GM12878 (cell line): ENCODE results near the gene PKNOX1. TPM values are rescaled to one million over a fixed set of nuclear protein-coding genes. Genes with fewer than 3 reads are reported as not detected.

Experiments
- ATAC-seq: fragments of 200-7000 bp; cut with Tn5 transposase; 3 replicates; pipeline ENCODE4 v1.9.1; 2020; ENCODE audit warnings: mild to moderate bottlenecking, moderate library complexity
- BruUV-seq: library from RNA; stranded (reverse); fragments of 400-500 nt; replicated peaks from 2 replicates; lab custom pipeline; 2021; lab: Mats Ljungman, UMichigan
- CTCF ChIA-PET: fragments of 300-600 bp; sonication (Branson Sonifier 250); formaldehyde crosslinking; extraction: SDS; loops from one replicate; lab custom pipeline; 2021; ENCODE audit warnings: inconsistent platforms; lab: Yijun Ruan, JAX
- POLR2A ChIA-PET: fragments of 350-600 bp; formaldehyde crosslinking; extraction: SDS; loops from one replicate; lab custom pipeline; 2021; ENCODE audit warnings: inconsistent platforms; lab: Charles Lee
- RAD21 ChIA-PET: fragments of 300-600 bp; sonication (Branson Sonifier 250); formaldehyde crosslinking; loops from one replicate; lab custom pipeline; 2023; ENCODE audit warnings: antibody characterized with exemption; ENCODE audit not compliant: unreplicated experiment; lab: Charles Lee
- SMC1A ChIA-PET: fragments of 300-600 bp; sonication (Branson Sonifier 250); formaldehyde crosslinking; loops from one replicate; lab custom pipeline; 2023; ENCODE audit not compliant: unreplicated experiment, uncharacterized antibody; lab: Charles Lee
- DNase-seq: peaks from one replicate; pipeline ENCODE4 v3.0.0-alpha.2; 2011; ENCODE audit warnings: low read depth, low spot score
- FAIRE-seq: peaks from 3 replicates; lab custom pipeline; 2011; peaks lifted over from hg19 to GRCh38; lab: Jason Lieb, UNC
- H2AFZ ChIP-seq: 2 replicates; pipeline ENCODE4 v1.6.0; 2011; ENCODE audit warnings: low read depth, low read length, control low read depth; ENCODE audit not compliant: control insufficient read depth
- H3K27ac ChIP-seq: 2 replicates; pipeline ENCODE4 v1.5.1; 2011; ENCODE audit warnings: control low read depth; ENCODE audit not compliant: control insufficient read depth, insufficient read depth
- H3K27me3 ChIP-seq, 2 experiments: replicated peaks in 1 of 2; 2 replicates each; pipeline versions ENCODE4 v1.6.0 to v1.6.1; 2011; ENCODE audit warnings: low read length in 1 of 2; ENCODE audit not compliant: control insufficient read depth in 2 of 2, insufficient read depth in 2 of 2
- H3K36me3 ChIP-seq, 2 experiments: 2 replicates each; pipeline ENCODE4 v1.5.1; 2011; ENCODE audit warnings: low read length in 1 of 2; ENCODE audit not compliant: control insufficient read depth in 2 of 2, insufficient read depth in 2 of 2
- H3K4me1 ChIP-seq: 2 replicates; pipeline ENCODE4 v1.6.1; 2011; ENCODE audit warnings: mild to moderate bottlenecking, low read length, moderate library complexity, mixed read lengths; ENCODE audit not compliant: control insufficient read depth, insufficient read depth
- H3K4me2 ChIP-seq: 2 replicates; pipeline ENCODE4 v1.6.0; 2011; ENCODE audit warnings: control low read depth; ENCODE audit not compliant: control insufficient read depth, insufficient read depth
- H3K4me3 ChIP-seq: fragments of 200-600 bp; sonication (generic); 2 replicates; pipeline ENCODE4 v1.5.1; 2016
- H3K79me2 ChIP-seq: 2 replicates; pipeline ENCODE4 v1.6.0; 2011; ENCODE audit warnings: low read length; ENCODE audit not compliant: control insufficient read depth, insufficient read depth
- H3K9ac ChIP-seq: 2 replicates; pipeline ENCODE4 v1.8.0; 2011; ENCODE audit warnings: low read length, control low read depth, mixed read lengths; ENCODE audit not compliant: control insufficient read depth, insufficient read depth
- H3K9me3 ChIP-seq: replicated peaks from 3 replicates; pipeline ENCODE4 v1.5.1; 2011; ENCODE audit warnings: mild to moderate bottlenecking, low read length; ENCODE audit not compliant: control insufficient read depth, insufficient read depth
- H4K20me1 ChIP-seq: 2 replicates; pipeline ENCODE4 v1.6.0; 2011; ENCODE audit not compliant: control insufficient read depth, insufficient read depth
- BHLHE40 ChIP-seq, 2 experiments: fragments of 450-650 bp in 1 of 2; IDR thresholded peaks; 2 replicates each; pipeline ENCODE4 v1.6.1; 2011 to 2017; ENCODE audit warnings: low read depth in 2 of 2, borderline replicate concordance in 1 of 2, improper control_type of control experiment in 1 of 2, low read length in 1 of 2, mild to moderate bottlenecking in 1 of 2
- CEBPB ChIP-seq, 2 experiments: fragments of 150-350 bp in 1 of 2; IDR thresholded peaks; 2 replicates each; pipeline ENCODE4 v1.6.1; 2012 to 2014; ENCODE audit warnings: low read depth in 2 of 2, low read length in 2 of 2, borderline replicate concordance in 1 of 2, inconsistent platforms in 1 of 2
- EP300 ChIP-seq, 2 experiments: fragments of 150-350 bp in 1 of 2; IDR thresholded peaks; 2 replicates each; pipeline ENCODE4 v1.6.1; 2011 to 2012; ENCODE audit warnings: low read depth in 2 of 2, low read length in 2 of 2, borderline replicate concordance in 1 of 2, improper control_type of control experiment in 1 of 2, inconsistent platforms in 1 of 2; ENCODE audit not compliant: control insufficient read depth in 1 of 2
- HDAC6 ChIP-seq: fragments of 200-600 bp; sonication (generic); IDR thresholded peaks from one replicate; pipeline ENCODE4 v1.8.0; 2017; ENCODE audit warnings: antibody characterized with exemption; ENCODE audit not compliant: unreplicated experiment
- IKZF2 ChIP-seq, 2 experiments: fragments of 450-650 bp; IDR thresholded peaks; 2 replicates each; pipeline ENCODE4 v1.6.1; 2017; ENCODE audit warnings: mild to moderate bottlenecking in 2 of 2, moderate library complexity in 2 of 2
- RAD21 ChIP-seq: IDR thresholded peaks from 2 replicates; pipeline ENCODE4 v1.6.1; 2011; ENCODE audit warnings: mild to moderate bottlenecking, low read depth, low read length, moderate library complexity; ENCODE audit not compliant: insufficient read depth
- RELA ChIP-seq: fragments of 450-650 bp; IDR thresholded peaks from 2 replicates; pipeline ENCODE4 v1.8.0; 2014; ENCODE audit warnings: borderline replicate concordance; ENCODE audit not compliant: partially characterized antibody
- RFX5 ChIP-seq: IDR thresholded peaks from 2 replicates; pipeline ENCODE4 v1.6.1; 2011; ENCODE audit warnings: low read depth, low read length, improper control_type of control experiment
- STAT3 ChIP-seq: IDR thresholded peaks from 2 replicates; pipeline ENCODE4 v1.6.1; 2011; ENCODE audit warnings: low read depth, low read length, improper control_type of control experiment
- ZNF217 ChIP-seq: fragments of 450-650 bp; IDR thresholded peaks from 2 replicates; pipeline ENCODE4 v1.6.1; 2017; ENCODE audit warnings: antibody characterized with exemption, mild to moderate bottlenecking
- ZNF274 ChIP-seq: IDR thresholded peaks from one replicate; pipeline ENCODE4 v1.8.0; 2011; ENCODE audit not compliant: insufficient read length, insufficient read depth
- WGBS: methylation state at CpG from one replicate; pipeline ENCODE4 v1.1.6; 2016; ENCODE audit warnings: low lambda C conversion rate; ENCODE audit not compliant: insufficient replicate concordance, insufficient coverage; ENCODE audit errors: missing lambda C conversion rate; 5-methylcytosine and 5-hydroxymethylcytosine counted together
- in situ Hi-C: fragments of 300-500 bp; cut with MboI; formaldehyde crosslinking; loops from 9 replicates; pipeline ENCODE4 v1.14.3; 2018; ENCODE audit warnings: mixed read lengths
- intact Hi-C: fragments of 100-400 bp; cut with micrococcal nuclease; formaldehyde crosslinking; loops from one replicate; pipeline ENCODE4 v1.14.2; 2022; ENCODE audit not compliant: unreplicated experiment
- polyA plus RNA-seq, 11 experiments: library from polyadenylated mRNA; depleted of rRNA in 4 of 11; unstranded in 6 of 11; stranded (reverse) in 5 of 11; fragments of >200 nt; fragmentation: Nextera tagmentation in 4 of 11; fragmentation: Illumina TruSeq in 1 of 11; extraction: Ambion mirVana in 4 of 11; extraction: Trizol in 1 of 11; gene quantifications; 1 replicate in 1 of 11; 2 replicates in 10 of 11; pipeline versions ENCODE4 v1.2.1 to v1.2.3, GENCODE V29; 2011 to 2016; ENCODE audit warnings: inconsistent platforms in 2 of 11, missing spikeins in 2 of 11, low read depth in 1 of 11
- total RNA-seq, 4 experiments: library from RNA; depleted of rRNA in 3 of 4; stranded (reverse); fragments of >200 nt in 3 of 4; fragmentation: Illumina TruSeq in 1 of 4; extraction: Trizol in 1 of 4; gene quantifications; 2 replicates each; pipeline versions ENCODE4 v1.2.1 to v1.2.3, GENCODE V29; 2013 to 2021
- TF ChIP-seq, protein P1 (sequence below): fragments of 150-350 bp; IDR thresholded peaks from 2 replicates; pipeline ENCODE4 v1.6.1; 2016; ENCODE audit warnings: low read depth, low read length
- TF ChIP-seq, protein P2 (sequence below): IDR thresholded peaks from 2 replicates; pipeline ENCODE4 v1.6.1; 2012; ENCODE audit warnings: low read depth, low read length, improper control_type of control experiment

The PKNOX1 gene
- total and polyA plus RNA-seq, 10 of the 15 experiments (the other 5 are each of a cell fraction or from before 2014, with no cell fraction given) = 6.9 to 23.7 (median 13.2) TPM

DNA sequence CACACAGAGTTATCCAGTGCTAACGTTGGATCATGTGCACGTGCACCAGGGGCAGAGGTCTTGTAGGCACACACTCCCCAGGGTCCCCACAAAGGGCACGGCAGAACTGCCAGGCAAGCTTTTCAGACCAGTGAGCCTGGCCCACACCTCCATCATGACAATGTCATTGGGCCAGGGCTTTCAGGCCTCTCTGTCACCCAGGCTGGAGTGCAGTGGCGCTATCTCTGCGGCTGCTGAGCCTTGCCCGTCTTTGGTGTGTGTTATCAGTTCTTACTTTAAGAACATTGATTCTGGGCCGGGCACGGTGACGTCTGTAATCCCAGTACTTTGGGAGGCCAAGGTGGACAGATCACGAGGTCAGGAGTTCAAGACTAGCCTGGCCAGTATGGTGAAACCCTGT, 44.2 kb downstream of the PKNOX1 start:
- SMC1A ChIA-PET = no interaction called here
- Histone ChIP-seq H3K4me2 (no peak overlapping the region), H2AFZ (no peak overlapping the region), H3K27me3 (no peaks in the 10 kb centered on the region), H3K4me3 (no peak overlapping the region), H3K79me2 (no peaks in the 10 kb centered on the region), H3K4me1 (peaks cover 7% of the 10 kb centered on the region), H3K36me3 (peaks cover 7 to 9% of the 10 kb centered on the region in 2 experiments; a peak in 3 of 4 replicates), H4K20me1 (no peaks in the 10 kb centered on the region), H3K9ac (no peak overlapping the region), H3K9me3 (no peaks in the 10 kb centered on the region), H3K27ac (no peak overlapping the region)
- WGBS = 100% methylated on average over 8 of the region's 10 CpGs
- BruUV-seq = no TSS peak
- ATAC-seq = no peak
- intact Hi-C loops = no loop called here
- no peak for FAIRE-seq
- no peak for TF ChIP-seq RAD21
- TF ChIP-seq BHLHE40 (IDR thresholded peaks at IDR 0.05; ENCODE audit: borderline replicate concordance in 1 of 2, low read depth in 2 of 2, low read length in 1 of 2) = no peak
- no peak for TF ChIP-seq ZNF217
- no peak for TF ChIP-seq EP300 (IDR thresholded peaks at IDR 0.05; ENCODE audit: borderline replicate concordance in 1 of 2, control insufficient read depth in 1 of 2, low read depth in 2 of 2, low read length in 2 of 2)
- TF ChIP-seq STAT3 = no peak
- no peak for TF ChIP-seq IKZF2 (IDR thresholded peaks at IDR 0.05)
- no peak for TF ChIP-seq ZNF274
- TF ChIP-seq, protein P1, sequence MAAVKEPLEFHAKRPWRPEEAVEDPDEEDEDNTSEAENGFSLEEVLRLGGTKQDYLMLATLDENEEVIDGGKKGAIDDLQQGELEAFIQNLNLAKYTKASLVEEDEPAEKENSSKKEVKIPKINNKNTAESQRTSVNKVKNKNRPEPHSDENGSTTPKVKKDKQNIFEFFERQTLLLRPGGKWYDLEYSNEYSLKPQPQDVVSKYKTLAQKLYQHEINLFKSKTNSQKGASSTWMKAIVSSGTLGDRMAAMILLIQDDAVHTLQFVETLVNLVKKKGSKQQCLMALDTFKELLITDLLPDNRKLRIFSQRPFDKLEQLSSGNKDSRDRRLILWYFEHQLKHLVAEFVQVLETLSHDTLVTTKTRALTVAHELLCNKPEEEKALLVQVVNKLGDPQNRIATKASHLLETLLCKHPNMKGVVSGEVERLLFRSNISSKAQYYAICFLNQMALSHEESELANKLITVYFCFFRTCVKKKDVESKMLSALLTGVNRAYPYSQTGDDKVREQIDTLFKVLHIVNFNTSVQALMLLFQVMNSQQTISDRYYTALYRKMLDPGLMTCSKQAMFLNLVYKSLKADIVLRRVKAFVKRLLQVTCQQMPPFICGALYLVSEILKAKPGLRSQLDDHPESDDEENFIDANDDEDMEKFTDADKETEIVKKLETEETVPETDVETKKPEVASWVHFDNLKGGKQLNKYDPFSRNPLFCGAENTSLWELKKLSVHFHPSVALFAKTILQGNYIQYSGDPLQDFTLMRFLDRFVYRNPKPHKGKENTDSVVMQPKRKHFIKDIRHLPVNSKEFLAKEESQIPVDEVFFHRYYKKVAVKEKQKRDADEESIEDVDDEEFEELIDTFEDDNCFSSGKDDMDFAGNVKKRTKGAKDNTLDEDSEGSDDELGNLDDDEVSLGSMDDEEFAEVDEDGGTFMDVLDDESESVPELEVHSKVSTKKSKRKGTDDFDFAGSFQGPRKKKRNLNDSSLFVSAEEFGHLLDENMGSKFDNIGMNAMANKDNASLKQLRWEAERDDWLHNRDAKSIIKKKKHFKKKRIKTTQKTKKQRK = no peak
- TF ChIP-seq CEBPB (IDR thresholded peaks at IDR 0.05; ENCODE audit: borderline replicate concordance in 1 of 2, low read depth in 2 of 2, low read length in 2 of 2) = no peak
- no peak for TF ChIP-seq RFX5
- TF ChIP-seq RELA = no peak
- no peak for TF ChIP-seq HDAC6
- TF ChIP-seq, protein P2, sequence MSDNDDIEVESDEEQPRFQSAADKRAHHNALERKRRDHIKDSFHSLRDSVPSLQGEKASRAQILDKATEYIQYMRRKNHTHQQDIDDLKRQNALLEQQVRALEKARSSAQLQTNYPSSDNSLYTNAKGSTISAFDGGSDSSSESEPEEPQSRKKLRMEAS = no peak
- RAD21 ChIA-PET = no interaction called here
- no peak for DNase-seq
- POLR2A ChIA-PET = no interaction called here
- CTCF ChIA-PET = no interaction called here
- in situ Hi-C loops = no loop called here
